ENCODE results near the gene ERFL.

GRCh38 chr19:41971363-41971762 is 43.1 kb upstream of the ERFL start:
- TF ChIP-seq CTCF (IDR thresholded peaks at IDR 0.05; ENCODE audit: borderline replicate concordance, extremely low read depth, low read length, poor library complexity, severe bottlenecking) (no peak), EZH2 (IDR thresholded peaks at IDR 0.05; ENCODE audit: borderline replicate concordance, low read depth, low read length, severe bottlenecking) (no peak)
